ENCODE measurements around the gene SPDYE2B. TPM values are rescaled to one million over a fixed set of nuclear protein-coding genes. Genes with fewer than 3 reads are reported as not detected.
"Not testable (repeated sequence)": the region's sequence is repeated elsewhere in the genome, so short reads cannot be mapped to it uniquely, and the experiment has no call there.

SPDYE2B gene, protein sequence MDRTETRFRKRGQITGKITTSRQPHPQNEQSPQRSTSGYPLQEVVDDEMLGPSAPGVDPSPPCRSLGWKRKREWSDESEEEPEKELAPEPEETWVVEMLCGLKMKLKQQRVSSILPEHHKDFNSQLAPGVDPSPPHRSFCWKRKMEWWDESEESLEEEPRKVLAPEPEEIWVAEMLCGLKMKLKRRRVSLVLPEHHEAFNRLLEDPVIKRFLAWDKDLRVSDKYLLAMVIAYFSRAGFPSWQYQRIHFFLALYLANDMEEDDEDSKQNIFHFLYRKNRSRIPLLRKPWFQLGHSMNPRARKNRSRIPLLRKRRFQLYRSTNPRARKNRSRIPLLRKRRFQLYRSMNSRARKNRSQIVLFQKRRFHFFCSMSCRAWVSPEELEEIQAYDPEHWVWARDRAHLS
- polyA plus RNA-seq (ENCODE audit: insufficient read length in 3 of 3) = 1 to 10 TPM in 1 of 3 donors, under 1 TPM in 2; 0.58 to 1.4 (median 0.76) TPM

DNA sequence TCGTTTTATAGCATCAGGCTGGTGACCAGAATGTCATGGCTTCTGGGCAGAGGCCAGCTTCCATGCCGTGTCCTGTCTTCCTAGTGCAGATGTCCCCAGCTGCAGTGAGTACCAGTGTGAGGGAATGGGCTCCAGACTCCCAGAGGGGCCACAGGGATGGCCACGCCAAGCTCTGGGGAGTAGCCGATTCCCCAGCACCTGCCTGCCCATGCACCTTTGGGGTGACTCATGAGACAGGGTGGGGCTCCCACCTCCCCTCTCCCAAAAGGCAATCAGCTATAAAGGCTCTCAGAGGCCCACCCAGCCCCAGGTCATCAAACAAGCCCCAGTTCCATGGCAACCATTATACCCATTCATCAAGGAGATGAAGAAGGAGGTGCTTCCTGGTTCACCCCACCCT lies at the start of gene SPDYE2B:
TSS of gene SPDYE2B (plus strand) at position 396 of the 400 bp plus-strand sequence. CDS start 2,030 bp downstream, outside the sequence.
- not testable (repeated sequence) for DNase-seq (ENCODE audit: low read depth in 3 of 3, low spot score in 2 of 3)

DNA sequence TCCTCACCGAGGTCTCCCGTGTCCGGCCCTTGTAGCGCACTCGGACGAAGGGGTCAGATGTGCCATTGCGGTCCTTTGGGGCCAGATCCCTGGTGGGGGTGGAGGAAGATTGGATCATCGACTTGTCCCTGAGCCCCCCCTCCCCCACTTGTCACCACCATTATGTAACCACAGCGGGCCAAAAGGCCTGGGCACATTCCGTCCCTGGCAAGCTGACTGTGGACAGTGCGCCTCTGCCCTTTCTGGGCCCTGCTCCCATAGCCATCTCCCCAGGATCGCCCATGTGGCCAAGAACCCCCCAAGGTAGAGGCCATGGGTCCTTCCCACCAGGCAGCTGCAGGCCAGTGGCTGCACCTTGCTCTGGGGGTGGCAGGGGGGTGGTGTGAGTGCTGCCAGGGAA lies 47.8 kb upstream of the SPDYE2B start:
- not testable (repeated sequence) for DNase-seq (ENCODE audit: low read depth in 3 of 3, low spot score in 2 of 3)

DNA sequence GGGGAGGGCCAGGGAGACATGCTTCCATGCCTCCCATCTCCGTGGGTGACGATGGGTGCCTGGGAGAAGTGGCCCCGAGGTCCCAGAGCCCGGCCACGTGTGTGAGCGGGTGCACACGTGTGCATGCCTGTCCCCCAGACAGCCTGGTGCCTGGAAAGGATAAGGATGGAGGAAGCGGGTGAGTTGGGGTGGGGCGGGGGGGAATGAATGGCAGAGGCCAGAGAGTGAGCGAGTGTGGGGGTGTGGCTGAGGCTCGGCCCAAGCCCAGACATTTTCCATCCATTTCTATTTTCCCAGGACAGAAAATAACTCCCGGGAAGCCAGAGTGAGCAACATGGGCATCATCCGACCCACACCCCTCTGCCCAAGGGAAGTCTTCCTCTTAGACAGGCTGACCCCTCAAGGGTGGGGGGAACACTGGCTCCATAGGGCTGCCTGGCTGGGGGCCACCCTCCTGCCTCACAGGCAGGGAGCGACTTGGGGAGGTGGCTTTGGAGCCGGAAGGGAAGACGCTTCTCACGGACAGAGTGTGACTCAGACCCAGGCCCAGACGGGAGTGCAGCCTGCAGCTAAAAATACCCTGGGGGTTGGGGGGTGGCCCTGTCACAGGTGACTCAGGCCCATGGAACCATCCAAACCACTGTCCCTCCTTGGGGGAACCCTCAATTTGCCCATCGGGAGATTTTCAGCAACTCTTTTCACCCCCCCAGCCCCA lies 45.5 kb upstream of the SPDYE2B start:
- DNase-seq (ENCODE audit: low read depth in 3 of 3, low spot score in 2 of 3) = not testable (repeated sequence)

DNA sequence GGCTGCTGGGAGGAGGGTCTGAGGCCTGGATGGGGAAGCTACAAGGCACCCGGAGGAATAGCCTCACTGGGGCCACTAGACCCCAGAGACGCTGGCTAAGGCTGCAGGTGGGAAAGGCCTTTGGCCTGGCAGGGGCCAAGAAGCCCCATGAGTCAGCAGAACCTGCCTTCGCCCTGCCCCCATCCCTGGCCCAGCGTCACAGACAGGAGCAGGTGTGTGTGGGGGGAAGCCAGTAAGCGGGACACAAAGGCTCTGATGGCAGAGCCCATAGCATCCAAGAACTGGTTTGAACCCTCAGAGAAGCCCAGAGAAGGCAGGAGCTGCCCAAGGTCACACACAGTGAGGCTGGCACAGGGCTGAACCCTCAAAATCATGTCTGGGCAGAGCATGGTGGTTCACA lies 43.3 kb upstream of the SPDYE2B start:
- not testable (repeated sequence) for DNase-seq (ENCODE audit: low read depth in 3 of 3, low spot score in 2 of 3)

DNA sequence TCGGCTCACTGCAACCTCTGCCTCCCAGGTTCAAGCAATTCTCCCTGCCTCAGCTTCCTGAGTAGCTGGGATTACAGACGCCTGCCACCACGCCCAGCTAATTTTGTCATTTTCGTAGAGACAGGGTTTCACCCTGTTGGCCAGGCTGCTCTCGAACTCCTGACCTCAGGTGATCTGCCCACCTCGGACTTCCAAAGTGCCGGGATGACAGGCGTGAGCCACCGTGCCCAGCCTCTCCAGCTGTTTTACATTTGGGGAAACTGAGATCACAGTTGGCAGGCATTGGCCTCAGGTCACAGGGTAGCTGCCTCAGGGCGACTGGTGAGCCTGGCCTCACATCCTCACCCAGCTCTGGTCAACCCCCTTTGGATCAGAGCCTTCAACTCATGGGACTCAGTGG lies 40.4 kb upstream of the SPDYE2B start:
- DNase-seq (ENCODE audit: low read depth in 3 of 3, low spot score in 2 of 3) = not testable (repeated sequence)

DNA sequence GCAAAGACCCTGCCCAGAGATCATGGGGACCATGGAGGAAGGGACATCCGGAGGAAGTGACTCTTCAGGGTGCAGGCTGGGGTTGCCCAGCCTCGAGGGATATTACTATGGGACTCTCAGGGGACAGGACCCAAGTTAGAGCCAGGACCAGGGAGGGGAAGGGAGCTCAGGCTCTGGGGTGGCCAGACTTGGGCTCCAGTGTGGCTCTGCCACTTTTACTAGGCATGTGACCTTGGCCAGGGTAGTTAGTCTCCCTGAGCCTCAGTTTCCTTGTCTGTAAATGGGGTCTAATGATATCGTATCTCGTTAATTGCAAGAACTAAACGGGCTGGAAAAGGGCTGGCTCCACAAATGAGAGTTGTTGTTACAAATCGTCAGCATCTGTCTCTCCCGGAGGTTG lies 39.7 kb upstream of the SPDYE2B start:
- not testable (repeated sequence) for DNase-seq (ENCODE audit: low read depth in 3 of 3, low spot score in 2 of 3)

DNA sequence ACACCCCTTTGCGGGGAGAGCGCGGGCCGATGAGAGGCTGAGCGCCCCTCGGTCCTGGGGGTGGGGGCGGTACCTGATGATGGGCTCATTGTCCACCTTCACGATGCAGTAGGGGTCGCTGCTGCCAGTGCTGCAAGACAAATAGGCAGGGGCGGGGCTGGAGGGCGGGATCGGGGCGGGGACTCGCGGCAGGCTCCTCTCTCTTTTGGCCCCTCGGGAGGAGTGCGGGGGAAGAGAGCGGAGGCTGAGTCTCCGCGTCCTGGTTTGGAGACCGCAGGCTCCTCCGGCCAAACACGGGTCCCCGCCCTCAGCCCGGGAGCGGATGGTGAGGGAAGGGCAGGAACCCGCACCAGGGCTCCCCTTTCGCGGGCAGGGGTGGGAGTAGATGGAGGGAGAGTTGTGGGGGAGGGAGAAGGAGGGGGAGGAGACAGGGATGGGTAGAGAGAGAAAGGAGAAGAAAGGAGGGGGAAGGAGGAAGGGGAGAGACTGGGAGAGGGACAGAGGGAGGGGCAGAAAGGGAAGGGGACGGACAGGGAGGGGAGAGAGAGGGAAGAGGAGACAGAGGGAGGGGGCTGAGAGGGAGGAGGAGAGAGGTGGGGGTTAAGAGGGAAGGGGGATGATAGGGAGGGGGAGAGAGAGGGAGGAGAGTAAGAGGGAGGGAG lies 39.0 kb upstream of the SPDYE2B start:
- not testable (repeated sequence) for DNase-seq (ENCODE audit: low read depth in 3 of 3, low spot score in 2 of 3)

DNA sequence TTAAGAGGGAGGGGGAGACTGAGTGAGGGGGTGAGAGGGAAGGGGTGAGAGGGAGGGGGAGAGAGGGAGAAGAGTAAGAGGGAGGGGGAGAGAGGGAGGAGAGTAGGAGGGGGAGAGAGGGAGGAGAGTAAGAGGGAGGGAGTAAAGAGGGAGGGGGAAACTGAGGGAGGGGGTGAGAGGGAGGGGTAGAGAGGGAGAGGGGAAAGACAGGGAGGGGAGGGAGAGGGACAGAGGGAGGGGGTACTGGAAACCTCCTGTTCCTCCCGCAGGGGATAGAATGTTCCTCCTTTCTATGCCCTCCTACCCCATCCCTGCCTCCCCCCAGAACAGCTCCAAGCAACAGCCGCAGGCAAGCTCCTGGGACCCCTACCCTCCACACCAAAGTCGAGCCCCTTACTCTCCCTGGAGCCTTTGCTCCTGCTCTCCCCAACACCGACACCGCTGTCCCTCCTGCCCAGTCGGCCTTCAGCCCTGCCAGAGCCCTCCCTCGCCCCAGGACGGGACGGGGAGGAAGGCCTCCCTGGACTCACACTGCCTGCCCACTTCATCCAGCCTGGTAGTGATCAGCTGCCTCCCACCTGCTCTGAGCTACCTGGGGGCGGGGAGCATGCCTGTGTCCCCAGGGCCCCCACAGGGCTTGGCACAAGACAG lies 38.3 kb upstream of the SPDYE2B start:
- DNase-seq (ENCODE audit: low read depth in 3 of 3, low spot score in 2 of 3) = not testable (repeated sequence)

DNA sequence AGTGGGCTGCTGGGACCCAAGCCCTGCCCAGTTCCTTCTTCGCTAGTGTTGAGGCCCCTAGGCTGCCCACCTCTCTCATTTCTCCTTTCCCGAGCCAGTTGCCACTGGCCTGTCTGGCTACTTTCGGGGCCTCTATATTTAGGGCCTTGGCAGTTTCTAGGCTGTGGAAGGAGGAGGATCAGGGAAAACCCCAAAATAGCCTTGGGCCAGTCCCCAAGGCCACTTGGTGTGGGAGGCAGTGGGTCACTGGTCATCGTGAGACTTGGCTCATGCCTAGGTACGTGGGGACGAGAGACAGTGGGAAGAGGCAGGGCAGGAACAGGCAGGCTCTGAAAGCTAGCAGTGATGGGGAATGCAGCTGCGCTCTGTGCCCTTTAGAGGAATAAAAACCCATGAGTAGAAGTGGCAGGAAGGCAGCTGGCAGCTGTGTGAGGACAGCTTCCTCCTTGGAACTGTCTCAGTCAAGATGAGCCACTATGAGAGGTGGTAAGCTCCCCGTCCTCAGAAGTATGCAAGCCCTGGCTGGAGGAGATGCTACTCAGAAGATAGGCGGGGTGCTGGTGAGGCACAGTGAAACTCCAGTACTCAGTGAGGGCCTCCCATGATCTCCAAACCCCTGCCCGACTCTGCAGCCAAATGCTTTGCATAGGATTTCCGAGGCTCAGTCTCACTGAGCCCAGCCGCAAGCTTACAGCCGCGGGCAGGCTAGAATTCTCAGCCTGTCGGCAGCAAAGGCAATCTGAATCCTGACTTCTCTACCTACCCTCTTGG lies 36.4 kb upstream of the SPDYE2B start:
- DNase-seq (ENCODE audit: low read depth in 3 of 3, low spot score in 2 of 3) = not testable (repeated sequence)

DNA sequence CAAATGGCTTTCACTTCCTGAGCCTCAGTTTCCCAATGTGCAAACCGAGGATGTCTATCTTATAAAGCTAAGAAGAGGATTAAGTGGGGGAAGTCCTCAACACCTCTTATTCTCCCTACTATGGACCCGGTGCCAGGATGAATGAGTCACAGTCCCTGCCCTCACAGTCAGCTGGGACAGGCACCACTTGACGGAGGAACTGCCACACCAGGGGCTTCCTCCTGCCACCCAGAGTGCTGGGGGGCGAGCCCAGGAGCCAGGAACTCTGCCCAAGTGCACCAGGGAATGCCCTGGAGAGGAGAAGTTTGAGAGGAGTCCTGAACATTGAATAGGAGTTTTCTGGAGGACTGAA lies 35.8 kb upstream of the SPDYE2B start:
- DNase-seq (ENCODE audit: low read depth in 3 of 3, low spot score in 2 of 3) = not testable (repeated sequence)

DNA sequence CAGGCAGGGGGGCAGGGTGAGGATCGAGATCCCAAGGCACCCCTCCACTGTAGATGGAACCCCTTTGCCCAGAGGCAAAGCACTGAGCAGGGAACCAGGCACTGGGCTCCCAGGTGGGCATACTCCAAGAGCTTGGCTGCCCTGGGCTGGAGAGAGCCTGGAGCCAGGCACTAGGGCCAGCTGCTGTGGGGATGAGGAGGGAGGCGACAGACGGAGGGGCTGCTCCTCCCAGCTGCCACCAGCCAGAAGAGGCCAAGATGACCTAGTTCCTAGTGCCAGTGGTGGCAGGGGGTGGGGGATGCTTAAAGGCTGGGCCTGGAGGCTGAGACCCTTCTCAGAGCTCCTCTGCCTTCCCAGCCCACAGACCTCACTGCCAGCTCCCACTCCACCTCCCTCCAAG lies 35.2 kb upstream of the SPDYE2B start:
- DNase-seq (ENCODE audit: low read depth in 3 of 3, low spot score in 2 of 3) = not testable (repeated sequence)

DNA sequence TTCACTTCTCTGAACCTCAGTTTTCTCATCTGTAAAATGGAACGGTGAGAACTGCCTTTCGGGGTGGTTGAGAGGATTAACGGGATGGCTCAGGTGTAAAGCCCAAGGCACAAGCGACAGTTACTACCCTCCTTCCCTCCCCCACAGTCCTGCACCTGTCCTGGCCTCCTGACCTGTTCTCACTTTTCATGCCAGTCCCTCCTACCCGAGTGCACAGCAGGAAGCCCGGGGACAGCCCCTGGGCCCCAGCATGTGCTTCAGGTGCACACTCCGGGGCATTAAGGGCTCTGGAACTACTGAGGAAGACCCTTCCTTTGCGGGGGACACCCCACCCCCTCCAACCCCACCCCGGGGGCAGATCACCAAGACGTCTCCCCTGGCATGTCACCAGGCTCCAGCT lies 34.2 kb upstream of the SPDYE2B start:
- not testable (repeated sequence) for DNase-seq (ENCODE audit: low read depth in 3 of 3, low spot score in 2 of 3)

DNA sequence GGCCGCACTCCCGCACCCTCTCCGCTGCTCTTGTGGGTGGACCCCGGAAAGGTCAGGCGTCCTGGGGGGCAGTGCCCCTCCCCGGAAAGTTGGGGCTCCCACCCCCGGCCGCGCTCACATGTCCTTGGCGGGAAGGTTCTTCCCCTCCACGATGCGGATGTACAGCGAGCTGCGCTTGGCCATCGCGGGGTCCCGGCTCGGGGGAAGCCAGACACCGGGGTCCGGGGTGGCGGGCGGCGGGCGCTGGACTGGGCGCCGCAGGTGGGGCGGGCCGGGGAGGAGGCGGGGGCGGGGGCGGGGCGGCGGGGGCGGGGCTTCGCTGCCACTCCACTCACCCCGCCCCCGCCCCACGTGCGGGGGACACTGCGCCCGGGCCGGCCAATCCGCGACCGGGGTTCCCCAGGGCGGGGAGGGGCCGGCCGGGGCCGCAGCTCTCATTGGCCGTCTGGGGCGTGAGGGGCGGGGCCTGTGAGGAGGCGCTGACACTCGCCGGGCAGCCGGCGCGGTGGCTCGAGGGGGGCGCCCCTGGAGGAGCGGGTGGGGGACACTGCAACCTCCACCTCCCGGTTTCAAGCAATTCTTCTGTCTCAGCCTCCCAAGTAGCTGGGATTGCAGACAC lies 33.5 kb upstream of the SPDYE2B start, which contains the start of gene RASA4:
TSS of gene RASA4 (minus strand) at position 250 of the 619 bp plus-strand sequence. CDS start at position 183, 67 bp downstream.
- DNase-seq (ENCODE audit: low read depth in 3 of 3, low spot score in 2 of 3) = not testable (repeated sequence)

DNA sequence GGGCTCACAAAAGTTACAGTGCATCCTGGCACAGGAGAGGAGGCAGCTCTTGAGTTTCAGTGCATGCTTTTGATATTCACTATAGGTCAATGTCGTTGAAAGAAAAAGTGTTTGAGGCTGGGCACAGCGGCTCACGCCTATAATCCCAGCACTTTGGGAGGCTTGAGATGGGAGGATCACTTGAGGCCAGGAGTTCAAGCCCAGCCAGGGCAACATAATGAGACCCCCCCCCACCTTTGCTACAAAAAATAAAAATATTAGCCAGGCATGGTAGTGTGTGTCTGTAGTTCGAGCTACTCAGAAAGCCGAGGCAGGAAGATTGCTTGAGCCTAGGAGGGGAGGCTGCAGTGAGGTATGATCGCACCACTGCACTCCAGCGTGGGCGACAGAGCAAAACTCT lies 32.0 kb upstream of the SPDYE2B start:
- DNase-seq (ENCODE audit: low read depth in 3 of 3, low spot score in 2 of 3) = not testable (repeated sequence)

DNA sequence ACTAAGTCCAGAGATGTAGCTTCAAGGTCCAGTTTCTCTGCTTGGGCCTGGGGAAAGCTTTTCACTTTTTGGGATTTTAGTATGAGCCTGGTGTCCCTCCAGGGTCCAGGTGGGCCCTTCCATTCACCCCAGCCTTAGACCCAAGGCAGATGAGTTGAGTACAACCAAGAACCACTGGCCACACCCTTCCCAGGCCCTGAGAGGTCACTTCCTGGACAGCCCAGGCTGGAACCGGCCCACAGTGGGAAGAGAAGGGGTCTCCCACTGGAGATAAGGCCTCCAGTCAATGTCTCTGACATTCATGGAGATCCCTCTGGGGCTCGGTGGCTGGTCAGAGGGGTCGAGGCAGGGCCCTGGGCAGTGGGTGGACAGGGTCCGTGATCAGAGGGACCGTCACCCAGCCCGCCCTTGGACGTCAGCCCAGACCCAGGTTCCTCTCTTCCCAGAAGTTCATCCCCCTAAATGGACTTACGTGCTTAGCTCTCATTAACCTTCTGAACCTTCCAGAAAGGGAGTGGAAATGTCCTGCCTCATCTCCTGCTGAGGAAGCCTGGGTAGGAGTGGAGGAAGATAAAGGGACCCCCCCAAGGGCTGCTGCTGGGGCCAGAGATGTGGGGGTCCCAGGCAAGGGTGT lies 22.7 kb upstream of the SPDYE2B start:
- DNase-seq (ENCODE audit: low read depth in 3 of 3, low spot score in 2 of 3) = not testable (repeated sequence)

DNA sequence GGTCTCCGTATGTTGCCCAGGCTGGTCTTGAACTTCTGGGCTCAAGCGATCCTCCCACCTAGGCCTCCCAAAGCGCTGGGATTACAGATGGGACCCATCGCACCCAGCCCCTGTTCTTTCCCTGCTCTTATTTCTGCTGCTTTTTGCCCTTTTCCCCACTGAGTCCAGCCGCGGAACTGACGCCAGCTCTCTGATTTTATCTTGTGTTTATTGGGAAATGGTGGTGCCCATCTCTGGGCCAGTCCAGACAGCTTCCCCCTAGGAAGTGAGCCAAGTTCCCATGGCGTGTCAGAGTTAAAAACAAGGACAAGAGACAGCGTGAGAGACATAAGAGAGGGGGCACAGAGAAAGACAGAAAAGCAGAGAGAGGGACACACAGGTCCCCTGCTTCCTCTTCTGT lies 19.5 kb upstream of the SPDYE2B start:
- not testable (repeated sequence) for DNase-seq (ENCODE audit: low read depth in 3 of 3, low spot score in 2 of 3)

DNA sequence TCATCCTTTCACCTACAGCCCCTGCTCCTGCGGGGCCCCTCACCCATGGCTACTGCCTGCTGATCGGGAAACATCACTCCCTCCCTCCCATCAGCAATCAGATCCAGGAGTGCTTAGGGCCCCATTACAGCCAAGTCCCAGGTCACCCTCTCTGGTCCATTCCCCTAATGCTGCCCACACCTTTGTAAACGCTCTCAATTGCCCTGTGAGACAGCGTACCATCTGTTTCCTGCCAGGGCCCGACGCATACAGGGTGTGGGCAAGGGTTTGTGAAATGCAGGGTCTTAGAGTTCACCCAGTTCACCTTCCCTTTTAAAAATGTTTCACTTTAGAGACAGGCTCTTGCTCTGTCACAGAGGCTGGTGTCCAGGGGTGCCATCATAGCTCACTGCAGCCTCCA lies 15.8 kb upstream of the SPDYE2B start:
- not testable (repeated sequence) for DNase-seq (ENCODE audit: low read depth in 3 of 3, low spot score in 2 of 3)

DNA sequence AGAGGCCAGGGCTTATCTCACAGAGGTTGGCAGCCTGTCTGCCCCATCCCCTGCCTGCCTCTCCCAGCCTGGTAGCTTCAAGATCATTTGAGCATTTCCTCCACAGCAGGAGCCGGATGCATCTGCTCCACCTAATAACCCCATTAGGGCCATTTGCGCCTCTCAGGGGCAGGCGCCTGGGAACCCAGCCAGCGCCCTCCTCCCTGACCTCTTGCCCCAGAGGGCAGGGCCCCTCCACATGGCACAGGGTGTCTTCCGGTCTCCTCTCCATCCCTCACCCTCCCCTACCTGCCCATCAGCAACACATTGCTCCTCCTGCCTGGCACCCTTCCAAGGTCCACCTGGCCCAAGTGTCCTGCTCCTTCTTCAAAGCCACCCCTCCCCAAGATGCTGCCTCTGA lies 14.8 kb upstream of the SPDYE2B start:
- not testable (repeated sequence) for DNase-seq (ENCODE audit: low read depth in 3 of 3, low spot score in 2 of 3)

DNA sequence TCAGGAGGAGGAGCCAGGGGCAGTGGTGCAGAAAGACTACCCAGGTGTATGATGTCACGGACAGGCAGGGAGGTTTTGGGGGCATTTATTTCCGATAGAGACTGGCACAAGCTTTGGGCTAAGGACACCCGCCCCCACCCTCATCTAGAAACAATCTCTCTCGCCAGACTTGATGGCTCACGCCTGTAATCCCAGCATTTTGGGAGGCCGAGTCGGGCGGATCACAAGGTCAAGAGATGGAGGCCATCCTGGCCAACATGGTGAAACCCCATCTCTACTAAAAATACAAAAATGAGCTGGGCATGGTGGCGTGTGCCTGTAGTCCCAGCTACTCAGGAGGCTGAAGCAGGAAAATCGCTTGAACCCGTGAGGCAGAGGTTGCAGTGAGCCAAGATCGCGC lies 13.2 kb upstream of the SPDYE2B start:
- DNase-seq (ENCODE audit: low read depth in 3 of 3, low spot score in 2 of 3) = not testable (repeated sequence)

All from right renal cortex interstitium (tissue), 3 donors.